Mucosa of descending colon (tissue), 3 donors: Measurements from ENCODE around the gene IL1RL1. TPM values are rescaled to one million over a fixed set of nuclear protein-coding genes. Genes with fewer than 3 reads are reported as not detected.

Source experiments
- ATAC-seq: fragments of 200-7000 bp; cut with Tn5 transposase; one replicate; pipeline ENCODE4 v1.9.1; 2020; ENCODE audit warnings: mild to moderate bottlenecking, moderate library complexity
- DNase-seq, 3 donors: peaks; one replicate each; pipeline ENCODE4 v3.0.0-alpha.2; 2020
- H3K36me3 ChIP-seq: fragments of 200-600 bp; one replicate; pipeline ENCODE4 v1.8.0; 2021; ENCODE audit warnings: low read depth, mild to moderate bottlenecking
- H3K4me1 ChIP-seq: fragments of 200-600 bp; one replicate; pipeline ENCODE4 v1.8.0; 2021; ENCODE audit warnings: low read depth, mild to moderate bottlenecking
- H3K4me3 ChIP-seq: fragments of 200-600 bp; one replicate; pipeline ENCODE4 v1.8.0; 2021; ENCODE audit warnings: mild to moderate bottlenecking
- H3K9me3 ChIP-seq: fragments of 200-600 bp; one replicate; pipeline ENCODE4 v1.8.0; 2021; ENCODE audit warnings: mild to moderate bottlenecking
- CTCF ChIP-seq: fragments of 200-600 bp; IDR thresholded peaks from one replicate; pipeline ENCODE4 v1.8.0; 2022; ENCODE audit warnings: antibody characterized with exemption, mild to moderate bottlenecking
- intact Hi-C, 2 donors: fragments of 100-400 bp; cut with DNase I in 1 of 2; cut with micrococcal nuclease in 1 of 2; formaldehyde crosslinking; loops; one replicate each; pipeline versions ENCODE4 v1.11.0 to v1.11.1; 2022; cut with DNase I, micrococcal nuclease
- total RNA-seq, 3 donors: library from RNA; stranded (reverse); fragmentation: NEBNext Ultra II Directional in 2 of 3; extraction: Animal tissue kit (Norgen Biotek cat#: 25700) in 2 of 3; gene quantifications; one replicate each; pipeline versions ENCODE4 v1.2.1 to v1.2.4, GENCODE V29; 2021 to 2023
- donor health status: DM: no; HTN: no; CAD: no; lungs with moderate emphysema.
- donor health status: DM: no; HTN: no; CAD: no.
- donor health status: DM: no; HTN: yes; CAD: no.

IL1RL1 gene
- total RNA-seq, 3 donors from 2014 or later, result 0.93 to 7.1 (median 5.9) TPM

GRCh38 chr2:102401456-102401855 is 90.1 kb downstream of the IL1RL1 start:
- Histone ChIP-seq H3K4me3 (no peak overlapping the region), H3K36me3 (no peaks in the 10 kb centered on the region), H3K9me3 (no peaks in the 10 kb centered on the region), H3K4me1 (no peaks in the 10 kb centered on the region)
- ATAC-seq (no peak), DNase-seq (no peak)
- intact Hi-C loops, result no loop called here
- TF ChIP-seq CTCF, result no peak

Other genes with a start within 250 kb of the IL1RL1 start
- gene IL1R1, start 168.8 kb upstream of the IL1RL1 start, total RNA-seq, result 10 to 100 TPM; 17.8 to 40.1 (median 39.1) TPM
- gene IL1RL2, start 124.5 kb upstream of the IL1RL1 start, total RNA-seq, result 1 to 10 TPM; 1.5 to 1.7 (median 1.5) TPM
- gene IL18R1, start 44.2 kb downstream of the IL1RL1 start, total RNA-seq, result 1 to 10 TPM; 3.9 to 6.1 (median 5.2) TPM
- gene IL18RAP, start 111.6 kb downstream of the IL1RL1 start, total RNA-seq, result 1 to 10 TPM in 2 of 3 donors, under 1 TPM in 1; 0.90 to 1.3 (median 1.2) TPM
- gene SLC9A4, start 161.7 kb downstream of the IL1RL1 start, total RNA-seq, result under 1 TPM in 2 of 3 donors, not detected in 1; 0.17 to 0.32 TPM